GM12878 (cell line): ENCODE results near the gene RIOK1. TPM values are rescaled to one million over a fixed set of nuclear protein-coding genes. Genes with fewer than 3 reads are reported as not detected.

Experiments used
- ATAC-seq: fragments of 200-7000 bp; cut with Tn5 transposase; 3 replicates; pipeline ENCODE4 v1.9.1; 2020; ENCODE audit warnings: mild to moderate bottlenecking, moderate library complexity
- BruUV-seq: library from RNA; stranded (reverse); fragments of 400-500 nt; replicated peaks from 2 replicates; lab custom pipeline; 2021; lab: Mats Ljungman, UMichigan
- CTCF ChIA-PET: fragments of 300-600 bp; sonication (Branson Sonifier 250); formaldehyde crosslinking; extraction: SDS; loops from one replicate; lab custom pipeline; 2021; ENCODE audit warnings: inconsistent platforms; lab: Yijun Ruan, JAX
- POLR2A ChIA-PET: fragments of 350-600 bp; formaldehyde crosslinking; extraction: SDS; loops from one replicate; lab custom pipeline; 2021; ENCODE audit warnings: inconsistent platforms; lab: Charles Lee
- RAD21 ChIA-PET: fragments of 300-600 bp; sonication (Branson Sonifier 250); formaldehyde crosslinking; loops from one replicate; lab custom pipeline; 2023; ENCODE audit warnings: antibody characterized with exemption; ENCODE audit not compliant: unreplicated experiment; lab: Charles Lee
- SMC1A ChIA-PET: fragments of 300-600 bp; sonication (Branson Sonifier 250); formaldehyde crosslinking; loops from one replicate; lab custom pipeline; 2023; ENCODE audit not compliant: unreplicated experiment, uncharacterized antibody; lab: Charles Lee
- DNase-seq: peaks from one replicate; pipeline ENCODE4 v3.0.0-alpha.2; 2011; ENCODE audit warnings: low read depth, low spot score
- FAIRE-seq: peaks from 3 replicates; lab custom pipeline; 2011; peaks lifted over from hg19 to GRCh38; lab: Jason Lieb, UNC
- H2AFZ ChIP-seq: 2 replicates; pipeline ENCODE4 v1.6.0; 2011; ENCODE audit warnings: low read depth, low read length, control low read depth; ENCODE audit not compliant: control insufficient read depth
- H3K27ac ChIP-seq: 2 replicates; pipeline ENCODE4 v1.5.1; 2011; ENCODE audit warnings: control low read depth; ENCODE audit not compliant: control insufficient read depth, insufficient read depth
- H3K27me3 ChIP-seq, 2 experiments: replicated peaks in 1 of 2; 2 replicates each; pipeline versions ENCODE4 v1.6.0 to v1.6.1; 2011; ENCODE audit warnings: low read length in 1 of 2; ENCODE audit not compliant: control insufficient read depth in 2 of 2, insufficient read depth in 2 of 2
- H3K36me3 ChIP-seq, 2 experiments: 2 replicates each; pipeline ENCODE4 v1.5.1; 2011; ENCODE audit warnings: low read length in 1 of 2; ENCODE audit not compliant: control insufficient read depth in 2 of 2, insufficient read depth in 2 of 2
- H3K4me1 ChIP-seq: 2 replicates; pipeline ENCODE4 v1.6.1; 2011; ENCODE audit warnings: mild to moderate bottlenecking, low read length, moderate library complexity, mixed read lengths; ENCODE audit not compliant: control insufficient read depth, insufficient read depth
- H3K4me2 ChIP-seq: 2 replicates; pipeline ENCODE4 v1.6.0; 2011; ENCODE audit warnings: control low read depth; ENCODE audit not compliant: control insufficient read depth, insufficient read depth
- H3K4me3 ChIP-seq: fragments of 200-600 bp; sonication (generic); 2 replicates; pipeline ENCODE4 v1.5.1; 2016
- H3K79me2 ChIP-seq: 2 replicates; pipeline ENCODE4 v1.6.0; 2011; ENCODE audit warnings: low read length; ENCODE audit not compliant: control insufficient read depth, insufficient read depth
- H3K9ac ChIP-seq: 2 replicates; pipeline ENCODE4 v1.8.0; 2011; ENCODE audit warnings: low read length, control low read depth, mixed read lengths; ENCODE audit not compliant: control insufficient read depth, insufficient read depth
- H3K9me3 ChIP-seq: replicated peaks from 3 replicates; pipeline ENCODE4 v1.5.1; 2011; ENCODE audit warnings: mild to moderate bottlenecking, low read length; ENCODE audit not compliant: control insufficient read depth, insufficient read depth
- H4K20me1 ChIP-seq: 2 replicates; pipeline ENCODE4 v1.6.0; 2011; ENCODE audit not compliant: control insufficient read depth, insufficient read depth
- ATF2 ChIP-seq: IDR thresholded peaks from 2 replicates; pipeline ENCODE4 v1.6.1; 2012; ENCODE audit warnings: low read length, inconsistent platforms
- BCL3 ChIP-seq: IDR thresholded peaks from 2 replicates; pipeline ENCODE4 v1.6.1; 2011; ENCODE audit warnings: borderline replicate concordance, low read depth, mild to moderate bottlenecking, moderate library complexity, low read length; ENCODE audit not compliant: insufficient read depth, poor library complexity, severe bottlenecking
- CEBPZ ChIP-seq: fragments of 150-350 bp; IDR thresholded peaks from 2 replicates; pipeline ENCODE4 v1.6.1; 2016; ENCODE audit warnings: low read depth, low read length
- CHD2 ChIP-seq: IDR thresholded peaks from 2 replicates; pipeline ENCODE4 v1.6.1; 2011; ENCODE audit warnings: low read depth, low read length, improper control_type of control experiment, borderline replicate concordance
- IKZF2 ChIP-seq, 2 experiments: fragments of 450-650 bp; IDR thresholded peaks; 2 replicates each; pipeline ENCODE4 v1.6.1; 2017; ENCODE audit warnings: mild to moderate bottlenecking in 2 of 2, moderate library complexity in 2 of 2
- NBN ChIP-seq: fragments of 450-650 bp; IDR thresholded peaks from 2 replicates; pipeline ENCODE4 v1.6.1; 2016
- NR2F1 ChIP-seq: fragments of 450-650 bp; conservative IDR thresholded peaks from 2 replicates; pipeline ENCODE4 v1.6.1; 2017; ENCODE audit warnings: mild to moderate bottlenecking
- RELB ChIP-seq: fragments of 450-650 bp; IDR thresholded peaks from 2 replicates; pipeline ENCODE4 v1.6.1; 2017; ENCODE audit warnings: low read depth, mild to moderate bottlenecking, moderate library complexity
- RFX5 ChIP-seq: IDR thresholded peaks from 2 replicates; pipeline ENCODE4 v1.6.1; 2011; ENCODE audit warnings: low read depth, low read length, improper control_type of control experiment
- SMARCA5 ChIP-seq: fragments of 450-650 bp; IDR thresholded peaks from 2 replicates; pipeline ENCODE4 v1.6.1; 2017; ENCODE audit warnings: mild to moderate bottlenecking
- SREBF2 ChIP-seq: IDR thresholded peaks from 2 replicates; pipeline ENCODE4 v1.6.1; 2012; ENCODE audit warnings: mild to moderate bottlenecking, low read length
- TCF12 ChIP-seq: IDR thresholded peaks from 2 replicates; pipeline ENCODE4 v1.6.1; 2011; ENCODE audit warnings: low read depth, mild to moderate bottlenecking, low read length
- YBX1 ChIP-seq: fragments of 450-650 bp; IDR thresholded peaks from 2 replicates; pipeline ENCODE4 v1.6.1; 2016; ENCODE audit warnings: antibody characterized with exemption
- ZBTB33 ChIP-seq: fragments of 450-650 bp; IDR thresholded peaks from 2 replicates; pipeline ENCODE4 v1.6.1; 2017; ENCODE audit warnings: mild to moderate bottlenecking
- WGBS: methylation state at CpG from one replicate; pipeline ENCODE4 v1.1.6; 2016; ENCODE audit warnings: low lambda C conversion rate; ENCODE audit not compliant: insufficient replicate concordance, insufficient coverage; ENCODE audit errors: missing lambda C conversion rate; 5-methylcytosine and 5-hydroxymethylcytosine counted together
- in situ Hi-C: fragments of 300-500 bp; cut with MboI; formaldehyde crosslinking; loops from 9 replicates; pipeline ENCODE4 v1.14.3; 2018; ENCODE audit warnings: mixed read lengths
- intact Hi-C: fragments of 100-400 bp; cut with micrococcal nuclease; formaldehyde crosslinking; loops from one replicate; pipeline ENCODE4 v1.14.2; 2022; ENCODE audit not compliant: unreplicated experiment
- polyA plus RNA-seq, 11 experiments: library from polyadenylated mRNA; depleted of rRNA in 4 of 11; unstranded in 6 of 11; stranded (reverse) in 5 of 11; fragments of >200 nt; fragmentation: Nextera tagmentation in 4 of 11; fragmentation: Illumina TruSeq in 1 of 11; extraction: Ambion mirVana in 4 of 11; extraction: Trizol in 1 of 11; gene quantifications; 1 replicate in 1 of 11; 2 replicates in 10 of 11; pipeline versions ENCODE4 v1.2.1 to v1.2.3, GENCODE V29; 2011 to 2016; ENCODE audit warnings: inconsistent platforms in 2 of 11, missing spikeins in 2 of 11, low read depth in 1 of 11
- total RNA-seq, 4 experiments: library from RNA; depleted of rRNA in 3 of 4; stranded (reverse); fragments of >200 nt in 3 of 4; fragmentation: Illumina TruSeq in 1 of 4; extraction: Trizol in 1 of 4; gene quantifications; 2 replicates each; pipeline versions ENCODE4 v1.2.1 to v1.2.3, GENCODE V29; 2013 to 2021

RIOK1 gene
- total and polyA plus RNA-seq, 10 of the 15 experiments (the other 5 are each of a cell fraction or from before 2014, with no cell fraction given) = 16.1 to 44.6 (median 33.7) TPM

GRCh38 chr6:7373739-7374138, 15.9 kb upstream of the RIOK1 start:
- SMC1A ChIA-PET = interaction anchor here (0.8 to 1.8 kb wide), 2 partner anchors 10 to 96 kb away, joined by 3 to 6 read pairs; no protein-coding TSS in a partner anchor
- BruUV-seq = no TSS peak
- FAIRE-seq = no peak

More at GRCh38 chr6:7373739-7374138, 15.9 kb upstream of the RIOK1 start:
- Histone ChIP-seq H2AFZ (peak overlapping the region; percentile 28), H3K27me3 (no peaks in the 10 kb centered on the region), H3K9me3 (no peaks in the 10 kb centered on the region), H3K9ac (no peak overlapping the region), H3K36me3 (no peaks in the 10 kb centered on the region), H3K4me2 (no peak overlapping the region), H4K20me1 (no peaks in the 10 kb centered on the region), H3K27ac (no peak overlapping the region), H3K4me3 (no peak overlapping the region), H3K79me2 (no peaks in the 10 kb centered on the region), H3K4me1 (no peaks in the 10 kb centered on the region)
- TF ChIP-seq NR2F1 (no peak), YBX1 (no peak), RELB (no peak), NBN (no peak), BCL3 (no peak), CHD2 (no peak), RFX5 (no peak), SREBF2 (no peak), TCF12 (no peak), SMARCA5 (no peak), ZBTB33 (no peak), IKZF2 (IDR thresholded peaks at IDR 0.05) (no peak), CEBPZ (no peak), ATF2 (no peak)
- RAD21 ChIA-PET = interaction anchor here (0.6 kb wide), 1 partner anchor 18 kb away, joined by 4 read pairs; no protein-coding TSS in a partner anchor
- in situ Hi-C loops = no loop called here
- POLR2A ChIA-PET = no interaction called here
- DNase-seq = no peak
- intact Hi-C loops = no loop called here
- CTCF ChIA-PET = no interaction called here
- WGBS = 32% methylated on average over 3 of the region's 3 CpGs
- no peak for ATAC-seq
